CD4-positive, alpha-beta T cell treated with Interferon gamma for 1 hour (primary cell): ENCODE data around the gene SHISA3.

ENCODE experiments used
- DNase-seq: peaks from one replicate; pipeline ENCODE4 v3.0.0-alpha.2; 2020

The SHISA3 gene

DNA sequence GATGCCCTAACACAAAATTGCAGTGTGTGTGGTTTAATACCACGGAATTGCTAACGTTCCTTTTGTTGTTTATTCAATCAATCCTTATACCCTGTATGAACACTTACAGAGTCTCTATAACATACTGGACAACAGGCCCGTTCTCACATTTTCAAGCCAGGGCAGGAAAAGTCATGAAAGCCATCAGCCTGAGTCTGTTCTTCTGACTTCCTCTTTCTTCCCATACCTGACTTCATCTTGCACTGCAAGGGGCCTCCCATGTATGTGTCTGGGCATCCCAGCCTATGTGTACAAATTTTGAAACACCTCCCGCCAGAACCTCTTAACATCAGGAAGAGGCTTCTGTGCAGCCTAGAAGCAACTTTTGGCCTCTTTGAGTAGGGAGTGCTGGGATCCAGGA lies 4.9 kb upstream of the SHISA3 start:
- DNase-seq, result no peak

- no peak for DNase-seq
Measured at GRCh38 chr4:42395595-42395994, 1.7 kb upstream of the SHISA3 start.

GRCh38 chr4:42396361-42396751 lies 932 bp upstream of the SHISA3 start:
- DNase-seq, result no peak

DNA sequence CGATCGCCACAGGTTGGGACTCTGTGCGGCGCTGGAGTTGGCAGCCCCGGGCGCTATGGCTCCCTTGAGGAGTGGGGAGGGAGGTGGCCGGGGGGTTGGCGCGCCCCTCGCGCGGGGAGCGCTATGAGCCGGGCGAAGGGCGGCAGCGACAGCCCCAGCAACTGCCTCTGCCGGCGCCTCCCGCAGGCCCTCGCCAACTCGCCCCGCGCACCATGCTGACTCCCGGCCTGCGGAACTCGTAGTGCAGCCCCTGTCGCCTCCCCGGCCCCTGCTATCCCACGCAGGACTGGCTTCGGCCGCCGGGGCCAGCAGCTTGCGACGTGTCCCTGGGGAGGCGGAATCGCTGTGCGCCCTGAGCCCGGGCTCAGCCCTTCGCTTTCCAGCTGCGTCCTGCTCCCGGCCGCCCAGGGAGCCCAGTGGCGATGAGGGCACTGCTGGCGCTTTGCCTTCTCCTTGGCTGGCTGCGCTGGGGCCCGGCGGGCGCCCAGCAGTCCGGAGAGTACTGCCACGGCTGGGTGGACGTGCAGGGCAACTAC lies 415 bp downstream of the SHISA3 start:
- DNase-seq, result no peak

- DNase-seq, result no peak
Measured at GRCh38 chr4:42398171-42398870, 1.0 kb downstream of the SHISA3 start.

GRCh38 chr4:42398871-42399331 lies 1.6 kb downstream of the SHISA3 start:
- DNase-seq, result no peak

DNA sequence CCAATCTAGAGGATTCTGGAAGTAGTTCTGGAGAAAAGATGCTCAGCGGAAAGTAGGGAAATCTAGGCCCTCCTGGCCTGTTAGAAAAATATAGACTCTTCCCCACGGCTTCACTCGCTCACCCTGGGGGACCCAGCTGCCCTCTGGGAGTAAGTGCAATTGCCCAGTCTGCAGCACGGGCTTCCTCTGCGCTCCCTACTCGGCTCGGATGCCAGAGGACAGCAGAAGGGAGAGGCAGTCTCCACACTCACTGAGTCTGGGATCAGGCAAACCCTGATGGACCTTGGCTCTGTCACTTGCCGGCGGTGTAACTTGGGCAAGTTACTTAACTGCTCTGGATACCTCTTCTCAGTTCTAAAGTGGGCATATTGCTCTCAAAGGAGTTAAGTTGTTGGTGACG lies 2.1 kb downstream of the SHISA3 start:
- no peak for DNase-seq

- no peak for DNase-seq
Measured at GRCh38 chr4:42401171-42401570, 3.9 kb downstream of the SHISA3 start.

DNA sequence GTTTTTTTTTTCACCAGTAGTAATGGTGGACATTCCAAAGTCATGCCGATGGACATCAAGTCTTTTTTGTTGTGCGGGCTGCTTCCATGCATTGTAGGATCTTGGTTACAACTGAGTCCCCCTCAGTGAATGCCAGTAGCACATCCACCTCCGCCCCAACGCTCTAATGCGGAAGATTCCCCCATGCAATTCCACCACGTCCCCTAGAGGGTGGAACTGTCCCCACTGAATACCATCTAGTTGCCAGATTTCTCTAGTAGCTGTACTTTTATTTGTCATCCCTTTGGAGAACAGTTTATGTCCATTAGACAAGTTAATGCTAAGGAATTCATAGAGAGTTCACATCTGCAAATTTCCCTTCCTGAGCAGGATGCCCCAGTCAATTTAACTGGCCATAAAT lies 6.7 kb downstream of the SHISA3 start:
- DNase-seq, result no peak

GRCh38 chr4:42410446-42410845 lies 13.2 kb downstream of the SHISA3 start:
- no peak for DNase-seq

GRCh38 chr4:42411803-42412202 lies 14.5 kb downstream of the SHISA3 start:
- DNase-seq, result no peak

- no peak for DNase-seq
Measured at GRCh38 chr4:42412251-42412650, 15.0 kb downstream of the SHISA3 start.

GRCh38 chr4:42415281-42415680 lies 18.0 kb downstream of the SHISA3 start:
- DNase-seq, result no peak

GRCh38 chr4:42416017-42416416 lies 18.7 kb downstream of the SHISA3 start:
- no peak for DNase-seq

DNA sequence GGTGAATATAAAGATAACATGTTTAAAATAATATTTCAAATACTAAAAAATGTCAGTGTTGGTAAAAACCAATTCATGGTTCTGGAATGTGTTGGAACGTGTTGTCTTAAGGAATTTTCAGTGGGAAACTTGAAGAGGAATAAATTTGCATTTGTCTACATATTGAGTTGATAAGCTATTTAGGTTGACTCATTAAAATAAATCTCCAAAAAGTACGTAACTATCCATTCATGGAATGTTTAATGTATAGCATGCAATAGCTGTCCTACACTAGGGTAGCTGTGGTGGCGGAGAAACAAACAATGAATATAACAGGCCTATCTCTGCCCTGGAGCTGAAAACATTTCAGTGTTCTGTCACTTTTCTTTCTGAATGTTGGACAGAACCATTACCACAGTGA lies 20.3 kb downstream of the SHISA3 start:
- no peak for DNase-seq

DNA sequence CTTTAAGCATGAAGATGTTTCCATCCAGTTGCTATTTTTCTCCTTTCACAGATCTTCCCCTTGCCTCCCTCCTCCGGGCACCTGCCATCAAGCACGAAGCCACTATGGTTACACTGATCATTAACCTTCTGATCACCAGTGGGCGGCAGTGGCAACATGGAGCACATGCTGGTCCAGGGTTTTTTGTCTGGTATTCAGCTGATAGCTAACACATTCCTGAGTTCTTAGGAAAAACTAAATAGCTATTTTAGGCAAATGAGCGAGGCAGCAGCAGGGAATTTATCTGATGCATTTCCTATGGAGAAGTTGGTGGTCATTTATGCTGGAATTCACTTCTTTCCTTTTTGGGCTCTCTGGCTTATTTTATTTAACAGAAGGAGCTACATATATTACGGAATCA lies 22.9 kb downstream of the SHISA3 start:
- no peak for DNase-seq

- DNase-seq, result no peak
Measured at GRCh38 chr4:42425146-42426065, 28.1 kb downstream of the SHISA3 start.

- no peak for DNase-seq
Measured at GRCh38 chr4:42428036-42428435, 30.7 kb downstream of the SHISA3 start.

DNA sequence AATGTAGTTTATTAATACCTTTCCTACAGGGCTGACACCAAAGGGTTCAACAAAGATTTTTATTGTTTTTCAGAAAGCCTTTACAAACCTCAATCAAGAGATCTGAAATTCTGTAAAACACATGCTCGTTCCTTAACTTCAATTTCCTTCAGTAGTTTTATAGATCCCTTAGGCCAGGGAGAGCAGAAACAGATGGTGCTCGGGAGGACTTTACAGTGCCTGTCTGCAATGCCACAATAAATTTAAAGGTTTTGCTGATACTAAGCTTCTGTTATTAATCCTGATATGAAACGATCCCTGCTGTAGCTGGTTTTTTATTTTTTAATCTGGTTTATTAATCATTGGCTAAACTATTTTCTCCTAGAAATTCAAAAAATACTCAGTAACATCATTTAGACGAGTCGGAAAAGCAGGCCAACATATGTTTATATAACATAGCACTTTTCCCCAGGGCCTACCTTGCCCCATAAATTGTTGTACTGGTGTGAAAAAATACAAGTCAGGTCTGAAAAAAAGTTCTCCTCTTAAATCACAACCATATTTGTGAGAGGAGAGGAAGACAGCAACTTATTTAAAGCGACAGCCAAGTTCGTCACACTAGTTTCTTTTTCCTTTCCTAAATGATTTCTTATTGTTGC lies 39.8 kb downstream of the SHISA3 start:
- DNase-seq, result no peak

GRCh38 chr4:42440083-42440482 lies 42.8 kb downstream of the SHISA3 start:
- no peak for DNase-seq

- DNase-seq, result no peak
Measured at GRCh38 chr4:42442601-42443000, 45.3 kb downstream of the SHISA3 start.

DNA sequence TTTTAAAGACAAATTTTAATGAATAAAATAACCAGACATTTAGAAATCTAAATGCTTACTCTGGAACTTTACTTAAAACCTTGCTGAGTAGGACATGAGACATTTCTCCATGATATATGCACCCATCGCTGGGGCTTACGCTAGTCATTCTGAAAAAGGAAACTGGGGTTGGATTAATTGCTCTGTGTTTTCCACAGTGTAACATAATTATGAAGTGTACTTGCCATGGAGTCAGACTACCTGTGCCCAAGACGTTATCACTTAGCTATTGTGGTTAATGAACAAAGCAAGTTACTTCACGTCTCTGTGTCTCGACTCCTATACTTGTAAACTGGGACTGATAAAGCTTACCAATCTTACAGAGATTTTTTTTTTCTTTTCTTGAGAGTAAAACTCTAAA lies 47.8 kb downstream of the SHISA3 start:
- DNase-seq, result no peak

GRCh38 chr4:42446823-42447222 lies 49.5 kb downstream of the SHISA3 start:
- DNase-seq, result no peak
